Measurements from ENCODE around the gene CACNA1C.
"Not testable (repeated sequence)": the region's sequence is repeated elsewhere in the genome, so short reads cannot be mapped to it uniquely, and the experiment has no call there.

CACNA1C gene

GRCh38 chr12:2124466-2125023 lies 71.8 kb downstream of the CACNA1C start:
- H3K4me3 ChIP-seq (ENCODE audit: low read depth, low read length) = no peak overlapping the region
- H3K36me3 ChIP-seq (ENCODE audit: insufficient read depth, low read length) = no peaks in the 10 kb centered on the region
- no peak overlapping the region for H3K27ac ChIP-seq (ENCODE audit: low read depth, low read length)
- H3K4me1 ChIP-seq (ENCODE audit: control insufficient read depth, insufficient read depth, low read length, unreplicated experiment) = peaks cover 8% of the 10 kb centered on the region
- H3K27me3 ChIP-seq (ENCODE audit: insufficient read depth, low read length) = no peaks in the 10 kb centered on the region
- no peak overlapping the region for H2AFZ ChIP-seq (ENCODE audit: low read length, unreplicated experiment)
- H3K79me2 ChIP-seq (ENCODE audit: control insufficient read depth, insufficient read depth, low read length, unreplicated experiment) = no peaks in the 10 kb centered on the region

GRCh38 chr12:2125651-2126522 lies 73.1 kb downstream of the CACNA1C start:
- Histone ChIP-seq H3K27ac (ENCODE audit: low read depth, low read length) (no peak overlapping the region), H3K4me1 (ENCODE audit: control insufficient read depth, insufficient read depth, low read length, unreplicated experiment) (peaks cover 10% of the 10 kb centered on the region), H3K36me3 (ENCODE audit: insufficient read depth, low read length) (no peaks in the 10 kb centered on the region), H3K4me3 (ENCODE audit: low read depth, low read length) (no peak overlapping the region), H2AFZ (ENCODE audit: low read length, unreplicated experiment) (no peak overlapping the region), H3K79me2 (ENCODE audit: control insufficient read depth, insufficient read depth, low read length, unreplicated experiment) (no peaks in the 10 kb centered on the region), H3K27me3 (ENCODE audit: insufficient read depth, low read length) (no peaks in the 10 kb centered on the region)

GRCh38 chr12:2126676-2127406 lies 74.1 kb downstream of the CACNA1C start:
- H3K79me2 ChIP-seq (ENCODE audit: control insufficient read depth, insufficient read depth, low read length, unreplicated experiment) = no peaks in the 10 kb centered on the region
- no peaks in the 10 kb centered on the region for H3K36me3 ChIP-seq (ENCODE audit: insufficient read depth, low read length)
- no peaks in the 10 kb centered on the region for H3K27me3 ChIP-seq (ENCODE audit: insufficient read depth, low read length)
- H3K27ac ChIP-seq (ENCODE audit: low read depth, low read length) = no peak overlapping the region
- H3K4me3 ChIP-seq (ENCODE audit: low read depth, low read length) = no peak overlapping the region
- peaks cover 10% of the 10 kb centered on the region for H3K4me1 ChIP-seq (ENCODE audit: control insufficient read depth, insufficient read depth, low read length, unreplicated experiment)
- H2AFZ ChIP-seq (ENCODE audit: low read length, unreplicated experiment) = no peak overlapping the region

- no peak overlapping the region for H3K4me3 ChIP-seq (ENCODE audit: low read depth, low read length)
- no peak overlapping the region for H3K27ac ChIP-seq (ENCODE audit: low read depth, low read length)
- no peak overlapping the region for H2AFZ ChIP-seq (ENCODE audit: low read length, unreplicated experiment)
- no peaks in the 10 kb centered on the region for H3K36me3 ChIP-seq (ENCODE audit: insufficient read depth, low read length)
- no peaks in the 10 kb centered on the region for H3K27me3 ChIP-seq (ENCODE audit: insufficient read depth, low read length)
- H3K79me2 ChIP-seq (ENCODE audit: control insufficient read depth, insufficient read depth, low read length, unreplicated experiment) = no peaks in the 10 kb centered on the region
- H3K4me1 ChIP-seq (ENCODE audit: control insufficient read depth, insufficient read depth, low read length, unreplicated experiment) = peaks cover 10% of the 10 kb centered on the region
Observed at GRCh38 chr12:2129076-2129475, 76.3 kb downstream of the CACNA1C start.

DNA sequence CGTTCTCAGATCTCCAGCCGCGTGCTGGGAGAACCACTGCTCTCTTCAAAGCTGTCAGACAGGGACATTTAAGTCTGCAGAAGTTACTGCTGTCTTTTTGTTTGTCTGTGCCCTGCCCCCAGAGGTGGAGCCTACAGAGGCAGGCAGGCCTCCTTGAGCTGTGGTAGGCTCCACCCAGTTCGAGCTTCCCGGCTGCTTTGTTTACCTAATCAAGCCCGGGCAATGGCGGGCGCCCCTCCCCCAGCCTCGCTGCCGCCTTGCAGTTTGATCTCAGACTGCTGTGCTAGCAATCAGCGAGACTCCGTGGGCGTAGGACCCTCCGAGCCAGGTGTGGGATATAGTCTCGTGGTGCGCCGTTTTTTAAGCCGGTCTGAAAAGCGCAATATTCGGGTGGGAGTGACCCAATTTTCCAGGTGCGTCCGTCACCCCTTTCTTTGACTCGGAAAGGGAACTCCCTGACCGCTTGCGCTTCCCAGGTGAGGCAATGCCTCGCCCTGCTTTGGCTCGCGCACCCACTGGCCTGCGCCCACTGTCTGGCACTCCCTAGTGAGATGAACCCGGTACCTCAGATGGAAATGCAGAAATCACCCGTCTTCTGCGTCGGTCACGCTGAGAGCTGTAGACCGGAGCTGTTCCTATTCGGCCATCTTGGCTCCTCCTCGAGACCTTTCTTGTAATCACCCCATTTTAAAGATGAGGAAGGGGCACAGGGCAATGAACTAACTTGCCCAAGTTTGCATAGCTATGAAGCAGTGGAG lies 83.1 kb downstream of the CACNA1C start:
- H3K36me3 ChIP-seq (ENCODE audit: insufficient read depth, low read length); H3K4me1 ChIP-seq (ENCODE audit: control insufficient read depth, insufficient read depth, low read length, unreplicated experiment); H3K27me3 ChIP-seq (ENCODE audit: insufficient read depth, low read length); H2AFZ ChIP-seq (ENCODE audit: low read length, unreplicated experiment); H3K4me3 ChIP-seq (ENCODE audit: low read depth, low read length); H3K79me2 ChIP-seq (ENCODE audit: control insufficient read depth, insufficient read depth, low read length, unreplicated experiment); H3K27ac ChIP-seq (ENCODE audit: low read depth, low read length): not testable (repeated sequence)

DNA sequence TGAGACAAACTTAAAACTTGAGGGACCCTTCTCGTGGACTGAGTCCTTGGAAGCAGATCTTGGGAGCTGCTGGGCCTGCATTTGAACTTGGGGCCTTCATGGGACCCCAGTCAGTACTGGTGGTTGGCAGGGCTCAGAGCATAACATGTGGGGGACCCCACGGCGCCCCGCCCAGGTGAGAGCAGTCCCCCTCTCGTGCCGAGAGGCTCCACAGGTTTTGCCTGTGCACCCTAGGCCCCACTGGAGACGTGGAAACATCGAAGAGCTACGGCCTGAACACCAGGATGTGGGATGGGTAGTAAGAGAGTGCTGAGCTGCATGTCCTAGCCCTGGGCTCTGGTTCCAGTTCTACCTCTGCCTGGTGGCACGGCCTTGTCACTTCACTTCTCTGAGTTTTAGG lies 84.1 kb downstream of the CACNA1C start:
- H2AFZ ChIP-seq (ENCODE audit: low read length, unreplicated experiment) = no peak overlapping the region
- H3K27ac ChIP-seq (ENCODE audit: low read depth, low read length) = no peak overlapping the region
- no peak overlapping the region for H3K4me3 ChIP-seq (ENCODE audit: low read depth, low read length)
- no peaks in the 10 kb centered on the region for H3K27me3 ChIP-seq (ENCODE audit: insufficient read depth, low read length)
- no peaks in the 10 kb centered on the region for H3K36me3 ChIP-seq (ENCODE audit: insufficient read depth, low read length)
- no peaks in the 10 kb centered on the region for H3K79me2 ChIP-seq (ENCODE audit: control insufficient read depth, insufficient read depth, low read length, unreplicated experiment)
- H3K4me1 ChIP-seq (ENCODE audit: control insufficient read depth, insufficient read depth, low read length, unreplicated experiment) = no peaks in the 10 kb centered on the region

GRCh38 chr12:2137711-2138110 lies 84.9 kb downstream of the CACNA1C start:
- no peaks in the 10 kb centered on the region for H3K79me2 ChIP-seq (ENCODE audit: control insufficient read depth, insufficient read depth, low read length, unreplicated experiment)
- H3K27me3 ChIP-seq (ENCODE audit: insufficient read depth, low read length) = no peaks in the 10 kb centered on the region
- no peaks in the 10 kb centered on the region for H3K4me1 ChIP-seq (ENCODE audit: control insufficient read depth, insufficient read depth, low read length, unreplicated experiment)

GRCh38 chr12:2138294-2138693 lies 85.5 kb downstream of the CACNA1C start:
- Histone ChIP-seq H3K27ac (ENCODE audit: low read depth, low read length) (no peak overlapping the region), H3K4me3 (ENCODE audit: low read depth, low read length) (no peak overlapping the region), H2AFZ (ENCODE audit: low read length, unreplicated experiment) (no peak overlapping the region), H3K27me3 (ENCODE audit: insufficient read depth, low read length) (no peaks in the 10 kb centered on the region), H3K4me1 (ENCODE audit: control insufficient read depth, insufficient read depth, low read length, unreplicated experiment) (no peaks in the 10 kb centered on the region), H3K79me2 (ENCODE audit: control insufficient read depth, insufficient read depth, low read length, unreplicated experiment) (no peaks in the 10 kb centered on the region), H3K36me3 (ENCODE audit: insufficient read depth, low read length) (no peaks in the 10 kb centered on the region)

More at GRCh38 chr12:2137711-2138110, 84.9 kb downstream of the CACNA1C start:
- Histone ChIP-seq H3K27ac (ENCODE audit: low read depth, low read length) (no peak overlapping the region), H3K4me3 (ENCODE audit: low read depth, low read length) (no peak overlapping the region), H3K36me3 (ENCODE audit: insufficient read depth, low read length) (no peaks in the 10 kb centered on the region), H2AFZ (ENCODE audit: low read length, unreplicated experiment) (no peak overlapping the region)

- Histone ChIP-seq H3K36me3 (ENCODE audit: insufficient read depth, low read length) (no peaks in the 10 kb centered on the region), H3K4me3 (ENCODE audit: low read depth, low read length) (no peak overlapping the region), H3K4me1 (ENCODE audit: control insufficient read depth, insufficient read depth, low read length, unreplicated experiment) (no peaks in the 10 kb centered on the region), H3K27me3 (ENCODE audit: insufficient read depth, low read length) (no peaks in the 10 kb centered on the region), H2AFZ (ENCODE audit: low read length, unreplicated experiment) (no peak overlapping the region), H3K79me2 (ENCODE audit: control insufficient read depth, insufficient read depth, low read length, unreplicated experiment) (no peaks in the 10 kb centered on the region), H3K27ac (ENCODE audit: low read depth, low read length) (no peak overlapping the region)
Observed at GRCh38 chr12:2138871-2139308, 86.1 kb downstream of the CACNA1C start.

DNA sequence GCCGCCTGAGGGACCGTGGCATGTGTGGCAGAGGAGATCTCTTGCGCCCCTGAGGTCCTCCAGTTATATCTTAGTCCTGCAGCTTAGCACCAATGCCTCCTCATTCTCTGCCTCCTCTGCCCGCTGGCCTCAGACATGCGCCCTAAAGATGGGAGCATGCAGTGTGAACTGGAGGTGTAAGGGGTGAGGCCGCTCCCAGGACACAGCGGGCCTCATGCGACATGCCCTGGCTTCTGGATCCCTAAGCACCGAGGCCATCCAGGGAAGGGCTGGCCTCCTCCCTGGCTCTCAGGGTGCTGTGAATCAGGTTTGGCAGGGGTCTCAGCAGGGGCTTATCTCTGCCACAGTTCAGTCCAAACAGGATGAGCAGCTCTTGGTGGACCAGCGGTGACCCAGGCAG lies 86.9 kb downstream of the CACNA1C start:
- Histone ChIP-seq H3K27ac (ENCODE audit: low read depth, low read length) (no peak overlapping the region), H3K27me3 (ENCODE audit: insufficient read depth, low read length) (no peaks in the 10 kb centered on the region), H3K79me2 (ENCODE audit: control insufficient read depth, insufficient read depth, low read length, unreplicated experiment) (no peaks in the 10 kb centered on the region)

More for the DNA sequence above, 86.9 kb downstream of the CACNA1C start:
- Histone ChIP-seq H3K36me3 (ENCODE audit: insufficient read depth, low read length) (no peaks in the 10 kb centered on the region), H2AFZ (ENCODE audit: low read length, unreplicated experiment) (no peak overlapping the region), H3K4me3 (ENCODE audit: low read depth, low read length) (no peak overlapping the region), H3K4me1 (ENCODE audit: control insufficient read depth, insufficient read depth, low read length, unreplicated experiment) (no peaks in the 10 kb centered on the region)
